ELF-1 (cell line): ENCODE results near the gene PGAM2.

Experiments used
- DNase-seq: peaks from one replicate; pipeline ENCODE4 v3.0.0-alpha.2; 2016; ENCODE audit warnings: low read depth, low spot score

Gene PGAM2

GRCh38 chr7:44103923-44104859 is 38.8 kb upstream of the PGAM2 start, which contains the start of gene AEBP1:
TSS of gene AEBP1 (plus strand) at chr7:44104345. CDS start at chr7:44104666, 321 bp downstream.
- no peak for DNase-seq

- no peak for DNase-seq
Measured at GRCh38 chr7:44103566-44103922, 38.2 kb upstream of the PGAM2 start.

DNA sequence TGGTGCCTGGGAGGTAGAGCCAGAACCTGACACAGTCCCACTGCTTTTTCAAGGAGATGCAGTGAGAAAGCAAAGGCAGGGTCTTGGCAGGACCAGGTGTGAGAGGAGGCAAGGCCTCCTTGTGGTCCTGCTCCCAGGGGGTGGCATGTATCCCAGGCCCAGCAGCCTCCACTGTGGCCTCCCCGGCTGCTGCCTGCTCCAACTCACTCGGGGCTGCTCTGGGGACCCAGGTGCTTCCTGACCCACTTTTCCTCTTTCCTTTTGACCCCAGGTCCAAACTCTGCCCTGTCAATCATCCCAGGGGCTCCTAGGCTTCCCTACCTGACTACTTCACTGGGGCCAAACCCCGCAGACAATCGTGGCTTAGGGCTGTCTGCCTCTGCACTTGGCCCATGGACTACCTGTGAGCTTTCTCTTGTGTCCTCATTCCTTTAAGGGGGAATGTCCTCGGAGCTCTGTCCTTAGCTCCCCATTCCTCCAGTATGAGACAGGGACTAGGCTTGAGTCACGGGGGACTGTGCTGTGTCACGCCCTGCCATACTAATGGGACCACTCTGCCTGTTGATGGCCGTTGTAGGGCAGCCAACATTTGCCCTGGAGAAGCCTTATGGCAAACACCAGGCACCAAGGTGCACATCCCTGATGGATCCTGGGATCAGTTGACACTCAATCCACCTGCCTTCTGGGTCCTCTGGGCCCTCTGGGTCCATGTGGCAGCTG is 37.6 kb upstream of the PGAM2 start:
- DNase-seq, result no peak

- DNase-seq, result no peak
Measured at GRCh38 chr7:44101966-44102845, 36.8 kb upstream of the PGAM2 start.

DNA sequence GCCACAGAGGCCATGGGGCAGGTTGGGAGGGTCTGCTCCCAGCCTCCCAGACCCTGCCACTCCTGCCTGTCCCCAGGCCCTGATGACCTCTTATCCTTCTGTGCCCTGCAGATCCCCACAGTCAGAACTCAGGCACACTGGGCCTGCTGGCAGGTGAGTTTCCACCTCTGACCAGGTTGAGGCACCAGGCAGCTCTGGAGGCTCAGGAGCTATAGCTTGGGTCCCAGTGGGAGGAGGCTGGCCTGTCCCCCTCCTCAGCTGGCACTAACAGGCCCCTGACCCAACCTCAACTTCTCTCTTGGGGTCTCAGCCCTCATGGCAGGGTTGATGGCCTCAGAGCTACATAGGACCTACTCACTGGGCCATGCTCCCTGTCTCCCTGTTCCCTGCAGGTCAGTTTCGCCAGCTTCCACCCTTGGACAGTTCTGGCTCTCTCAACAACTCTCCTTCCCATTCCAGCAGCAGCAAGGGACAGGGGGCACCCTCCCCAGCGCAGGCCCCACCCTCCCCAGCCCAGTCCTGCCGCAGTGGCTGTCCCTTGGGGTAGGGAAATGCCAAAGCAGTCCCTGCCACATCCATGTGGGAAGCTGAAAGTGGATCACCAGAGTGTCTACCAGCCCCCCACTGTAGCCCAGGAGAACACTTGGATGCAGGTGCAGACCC is 36.1 kb upstream of the PGAM2 start:
- no peak for DNase-seq

DNA sequence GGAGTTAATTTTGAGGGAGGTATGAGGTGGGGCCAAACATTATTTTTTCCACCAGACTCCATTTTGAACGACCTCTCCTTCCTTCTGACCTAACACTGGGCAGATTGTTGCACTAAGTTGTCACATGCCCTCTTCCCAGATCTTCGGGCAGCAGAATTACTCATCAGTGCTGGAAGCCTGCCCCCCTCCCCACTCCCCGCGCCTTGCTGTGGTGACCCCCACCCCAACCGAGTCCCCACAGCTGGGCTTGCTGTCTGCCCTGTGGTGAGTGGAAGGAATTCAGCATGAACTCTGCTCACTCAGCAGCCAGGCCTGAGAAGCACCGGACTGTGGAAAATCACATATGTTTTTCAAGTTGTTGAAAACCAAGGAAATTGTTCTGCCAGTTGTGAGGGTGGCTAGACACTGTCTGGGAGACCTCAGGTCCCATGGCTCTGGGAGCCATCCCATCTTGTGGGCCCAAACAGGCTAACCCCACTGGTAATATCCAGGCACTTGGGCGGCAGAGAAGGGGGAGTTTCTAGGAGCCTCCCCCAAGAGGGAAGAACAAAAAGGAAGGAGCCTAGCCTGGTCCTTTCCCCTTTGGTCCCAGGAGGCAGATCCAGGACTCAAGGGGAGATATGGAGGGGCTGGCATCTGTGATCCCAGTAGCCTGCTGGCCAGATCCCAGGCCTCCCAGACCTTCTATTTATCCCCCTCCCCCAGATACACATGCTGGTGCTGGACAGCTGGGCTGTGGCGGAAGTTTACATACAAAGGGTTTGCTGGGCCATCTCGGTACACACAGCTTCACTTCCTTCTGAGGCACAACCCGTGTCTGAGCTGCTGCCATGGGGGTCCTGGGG is 35.3 kb upstream of the PGAM2 start:
- DNase-seq, result peak; percentile 24

DNA sequence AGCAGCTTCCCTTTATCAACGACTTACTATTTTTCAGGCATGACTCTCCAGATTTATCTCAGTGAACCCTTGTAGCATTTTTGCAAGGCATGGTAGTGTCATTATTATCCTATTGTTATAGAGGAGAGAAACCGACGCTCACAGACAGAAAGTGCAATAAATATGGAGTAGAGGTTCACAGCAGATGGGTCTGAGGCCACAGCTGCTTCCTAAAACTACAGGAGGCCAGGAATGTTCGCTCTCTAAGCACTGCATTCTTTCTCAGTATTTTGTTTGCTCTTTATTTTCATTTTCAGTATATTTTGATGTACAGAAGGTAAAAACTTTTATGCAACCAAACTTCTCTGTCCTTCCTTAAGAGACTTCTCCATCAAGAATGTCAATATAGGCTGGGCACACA is 34.3 kb upstream of the PGAM2 start:
- no peak for DNase-seq

DNA sequence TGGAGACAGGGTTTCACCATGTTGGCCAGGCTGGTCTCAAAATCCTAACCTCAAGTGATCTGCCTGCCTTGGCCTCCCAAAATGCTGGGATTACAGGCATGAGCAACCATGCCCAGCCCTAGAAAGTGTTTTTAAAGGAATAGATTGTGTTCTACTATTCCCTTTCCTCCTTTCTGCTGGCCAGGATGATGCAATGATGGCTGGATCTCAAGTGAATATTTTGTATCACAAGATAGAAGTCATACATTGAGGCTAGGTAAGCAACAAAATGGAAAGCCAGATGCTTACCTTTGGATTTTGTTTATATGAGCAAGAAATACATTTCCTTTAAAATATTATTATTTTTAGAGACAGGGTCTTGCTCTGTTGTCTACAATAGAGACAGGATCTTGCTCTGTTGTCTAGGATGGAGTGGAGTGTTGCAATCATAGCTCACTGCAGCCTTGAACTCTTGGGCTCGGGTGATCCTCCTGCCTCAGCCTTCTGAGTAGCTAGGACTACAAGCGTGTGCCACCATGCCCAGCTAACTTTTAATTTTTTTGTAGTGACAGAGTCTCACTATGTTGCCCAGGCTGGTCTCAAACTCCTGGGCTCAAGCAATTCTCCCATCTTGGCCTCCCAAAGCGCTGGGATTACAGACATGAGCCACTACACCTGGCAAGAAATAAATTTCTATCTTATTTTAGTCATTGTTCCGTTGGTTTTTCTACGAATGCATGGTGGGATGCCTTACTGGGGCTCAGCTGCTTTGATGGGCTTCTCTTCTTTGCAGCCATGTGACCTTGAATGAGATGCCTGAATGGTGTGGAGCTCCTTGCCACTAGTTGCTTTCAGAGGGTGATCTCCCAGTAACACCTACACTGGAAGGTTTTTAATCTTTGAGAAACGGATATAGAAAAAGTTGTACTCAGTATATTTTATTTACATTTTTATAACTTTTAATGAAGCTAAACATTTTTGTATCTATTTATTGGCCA is 33.0 kb upstream of the PGAM2 start:
- DNase-seq, result no peak

- no peak for DNase-seq
Measured at GRCh38 chr7:44097064-44097932, 31.9 kb upstream of the PGAM2 start.

GRCh38 chr7:44096326-44096881 is 31.0 kb upstream of the PGAM2 start:
- no peak for DNase-seq

- DNase-seq, result no peak
Measured at GRCh38 chr7:44095781-44096180, 30.4 kb upstream of the PGAM2 start.

GRCh38 chr7:44094883-44095592 is 29.7 kb upstream of the PGAM2 start:
- no peak for DNase-seq

DNA sequence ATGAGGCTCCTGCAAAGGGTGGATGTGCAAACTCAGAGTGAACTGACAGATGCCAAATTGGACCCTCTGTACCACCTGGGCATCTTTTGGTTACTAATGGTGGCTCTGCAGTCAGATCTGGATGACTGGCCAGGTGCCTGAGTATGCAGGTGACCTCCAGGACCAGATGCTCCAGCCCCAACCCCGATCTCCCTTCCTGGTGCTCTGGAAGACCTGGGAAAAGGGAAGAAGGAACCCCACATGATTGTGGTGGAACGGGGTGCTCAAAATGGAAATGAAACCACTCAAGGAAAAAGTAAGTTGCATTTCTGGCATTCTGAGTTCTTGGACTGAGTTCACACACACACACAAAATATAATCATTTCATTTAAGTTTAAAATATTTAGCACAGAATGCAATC is 29.0 kb upstream of the PGAM2 start:
- DNase-seq, result no peak

DNA sequence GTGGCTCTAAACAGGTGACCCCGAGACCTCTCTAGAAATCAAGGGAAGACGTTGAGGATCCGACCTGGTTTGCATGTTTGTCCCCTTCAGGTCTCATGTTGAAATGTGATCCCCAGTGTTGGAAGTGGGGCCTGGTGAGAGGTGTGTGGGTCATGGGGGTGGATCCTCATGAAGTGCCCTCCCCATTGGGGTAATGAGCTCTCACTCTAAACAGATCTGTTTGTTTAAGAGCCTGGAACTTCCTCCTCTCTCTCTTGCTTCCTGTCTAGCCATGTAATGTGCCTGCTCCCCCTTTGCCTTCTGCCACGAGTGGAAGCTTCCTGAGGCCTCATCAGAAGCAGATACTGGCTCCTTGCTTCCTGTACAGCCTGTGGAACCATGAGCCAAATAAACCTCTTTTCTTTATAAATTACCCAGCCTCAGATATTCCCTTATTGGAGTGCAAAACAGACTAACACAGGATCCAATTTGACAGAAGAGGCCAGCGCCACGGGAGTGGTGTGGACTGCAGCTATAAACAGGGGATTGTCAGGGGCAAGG is 27.8 kb upstream of the PGAM2 start:
- DNase-seq, result no peak

GRCh38 chr7:44087911-44088838 is 22.8 kb upstream of the PGAM2 start:
- no peak for DNase-seq

DNA sequence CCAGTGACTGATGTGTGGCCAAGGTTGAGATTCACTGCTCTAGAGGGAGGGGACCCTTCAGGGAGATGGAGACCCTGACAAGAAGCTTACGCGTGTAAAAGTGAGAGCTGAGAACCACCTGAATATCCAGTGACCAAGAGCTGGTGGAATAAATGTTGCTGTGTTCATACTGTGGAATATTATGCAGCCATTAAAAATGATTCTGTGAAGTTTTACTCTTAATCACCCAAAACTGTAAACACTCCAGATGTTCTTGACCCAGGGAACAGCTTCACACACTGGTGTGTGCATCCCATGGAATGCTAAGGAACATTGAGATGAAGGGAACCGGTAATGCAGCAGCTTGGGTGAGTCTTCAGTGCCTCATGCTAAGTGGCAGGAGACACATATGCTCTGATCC is 21.3 kb upstream of the PGAM2 start:
- no peak for DNase-seq
